Nucleus accumbens (tissue), 56 donors: Measurements from ENCODE around the gene SLC17A2.

ENCODE experiments used
- DNase-seq, 56 donors: peaks; one replicate each; lab custom pipeline; 2025; lab: John Stamatoyannopoulos, UW

Gene SLC17A2

DNA sequence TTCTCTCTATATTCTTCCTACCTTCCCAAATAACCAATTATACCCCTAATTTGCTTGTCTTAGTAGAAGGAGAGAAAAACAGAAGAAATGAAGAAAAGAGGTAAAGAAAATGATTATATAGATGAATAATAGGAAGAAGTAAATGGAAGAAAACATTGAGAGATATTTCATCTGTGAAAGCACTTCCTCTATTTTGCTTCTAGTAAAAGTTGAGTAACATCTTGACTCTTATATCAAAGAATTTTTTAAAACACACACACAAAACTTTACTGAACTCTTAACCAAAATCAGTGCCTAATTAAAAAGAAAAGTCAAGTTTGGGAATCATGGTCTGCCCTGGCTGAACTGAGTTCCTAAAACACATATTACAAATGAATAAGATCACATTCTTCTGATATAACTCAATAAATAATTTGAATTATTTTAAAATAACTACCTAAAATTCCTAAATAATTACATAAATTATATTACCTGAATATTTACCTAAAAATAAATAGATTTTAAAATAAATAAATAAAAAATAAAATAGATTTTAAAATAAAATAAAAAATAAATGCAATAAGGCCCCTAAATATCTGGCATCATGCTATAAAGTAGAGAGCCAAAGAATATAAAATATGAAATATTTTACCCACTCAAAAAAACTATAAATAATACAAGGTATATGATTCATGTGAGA, 8.8 kb downstream of the SLC17A2 start:
- no peak for DNase-seq

DNA sequence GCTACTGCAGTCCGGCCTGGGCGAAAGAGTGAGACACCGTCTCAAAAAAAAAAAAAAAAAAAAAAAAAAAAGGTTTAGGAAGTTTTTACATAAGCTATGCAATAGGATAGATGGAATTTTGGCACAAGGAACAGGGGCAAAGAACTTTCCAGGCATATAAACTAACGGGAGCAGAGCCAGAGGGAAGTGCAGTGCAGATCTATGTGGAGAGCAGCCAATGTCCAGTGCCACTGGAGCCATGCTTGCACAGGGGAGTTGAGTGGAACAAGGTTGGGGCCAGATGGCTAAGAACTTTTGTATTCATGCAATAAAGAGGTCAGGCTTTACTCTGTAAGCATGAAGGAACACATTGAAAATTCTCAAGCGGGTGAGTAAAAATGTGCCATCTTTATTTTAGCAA, 10.8 kb downstream of the SLC17A2 start:
- DNase-seq, result no peak

DNA sequence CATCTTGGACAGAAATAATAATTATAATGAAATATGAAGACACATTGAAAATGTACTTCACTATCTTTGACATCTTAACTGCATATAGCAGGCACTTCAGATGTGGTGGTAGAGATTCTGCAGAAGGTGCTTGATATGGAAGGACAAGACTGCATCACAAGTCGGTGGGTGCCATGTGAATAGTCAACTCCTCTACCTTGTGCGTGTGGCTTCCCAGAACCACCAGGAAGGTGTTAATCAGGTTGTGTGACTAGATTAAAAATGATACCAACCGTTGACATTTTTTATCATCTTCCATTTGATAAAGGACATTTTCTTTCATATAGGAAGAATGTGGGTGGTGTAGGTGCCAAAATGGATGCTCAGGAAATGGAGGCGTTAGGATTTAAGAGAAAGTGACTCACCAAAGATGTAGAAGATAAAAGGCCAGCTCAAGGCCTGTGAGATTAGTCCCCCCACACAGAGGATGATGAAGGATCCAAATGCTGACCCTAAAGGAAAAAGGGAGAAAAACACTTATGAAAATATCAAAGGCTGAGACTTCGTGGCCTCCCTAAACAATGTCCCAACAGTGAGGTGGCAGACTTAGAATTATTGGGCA, 12.3 kb downstream of the SLC17A2 start:
- DNase-seq, result no peak

DNA sequence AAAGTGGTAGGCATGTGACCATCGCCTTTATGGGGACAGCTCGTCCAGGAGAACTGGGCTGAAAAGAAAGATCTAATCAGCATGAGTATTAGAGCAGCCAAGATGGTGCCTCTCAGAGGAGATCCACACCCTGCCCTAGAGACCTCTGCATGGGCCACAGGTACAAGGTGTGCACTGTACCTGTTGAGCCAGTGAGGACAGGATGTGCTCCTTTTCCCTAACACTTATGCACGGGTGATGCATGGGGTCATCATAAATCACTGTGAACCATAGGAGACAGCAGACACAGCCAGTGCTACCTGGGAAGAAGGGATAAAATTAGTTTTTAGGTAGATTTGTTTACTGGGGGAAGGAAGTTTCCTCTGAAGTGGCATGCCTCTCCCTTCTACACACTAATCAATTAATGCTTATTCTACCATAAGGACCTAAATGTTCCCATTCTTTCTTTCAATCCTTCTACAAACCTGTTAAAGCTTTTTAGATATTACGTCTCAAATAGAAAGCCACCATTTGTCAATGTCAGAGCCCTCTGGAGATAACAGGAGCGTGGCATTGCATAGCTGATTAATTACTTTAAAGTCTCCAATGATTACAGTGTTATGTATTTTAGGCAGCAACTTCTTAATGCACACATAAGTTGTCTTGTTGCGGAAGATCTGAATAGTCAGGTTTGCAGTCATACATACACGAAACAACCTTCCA, 13.6 kb downstream of the SLC17A2 start:
- DNase-seq, result no peak

DNA sequence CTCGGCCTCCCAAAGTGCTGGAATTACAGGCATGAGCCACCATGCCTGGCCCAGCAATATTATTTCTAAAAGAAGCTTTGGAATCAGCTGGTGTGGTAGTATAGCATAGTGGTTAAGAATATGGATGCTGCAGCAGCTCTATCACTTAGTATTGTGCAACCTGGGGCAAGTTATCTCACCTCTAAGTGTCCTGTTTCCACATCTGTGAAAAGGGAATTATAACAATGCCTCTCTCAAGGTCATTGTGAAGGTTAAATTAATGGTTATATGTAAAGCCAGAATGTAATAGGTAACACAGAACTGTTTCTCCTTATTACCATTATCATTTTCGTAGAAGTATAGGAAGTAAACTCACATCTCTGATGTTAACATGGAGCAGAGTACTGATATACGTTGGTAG, 14.2 kb downstream of the SLC17A2 start:
- no peak for DNase-seq

DNA sequence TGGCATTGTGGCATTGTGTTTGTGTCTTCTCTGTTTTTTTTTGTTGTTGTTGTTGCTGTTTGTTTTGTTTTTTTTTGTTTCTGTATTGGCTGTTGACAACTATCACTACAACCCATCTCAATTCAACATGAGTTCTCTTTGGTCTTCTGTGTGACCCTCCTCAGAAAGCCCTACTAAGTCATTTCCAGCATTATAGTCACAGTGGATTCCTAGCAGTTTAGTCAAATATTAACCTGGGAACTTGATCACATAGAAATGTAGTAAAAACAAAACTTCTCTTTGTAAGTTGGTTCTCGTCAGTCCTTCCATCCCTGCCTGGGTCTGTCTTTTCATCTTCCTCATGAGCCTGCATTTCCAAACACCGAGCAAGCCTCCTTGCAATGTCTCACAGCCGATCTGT, 16.8 kb downstream of the SLC17A2 start:
- DNase-seq, result no peak

DNA sequence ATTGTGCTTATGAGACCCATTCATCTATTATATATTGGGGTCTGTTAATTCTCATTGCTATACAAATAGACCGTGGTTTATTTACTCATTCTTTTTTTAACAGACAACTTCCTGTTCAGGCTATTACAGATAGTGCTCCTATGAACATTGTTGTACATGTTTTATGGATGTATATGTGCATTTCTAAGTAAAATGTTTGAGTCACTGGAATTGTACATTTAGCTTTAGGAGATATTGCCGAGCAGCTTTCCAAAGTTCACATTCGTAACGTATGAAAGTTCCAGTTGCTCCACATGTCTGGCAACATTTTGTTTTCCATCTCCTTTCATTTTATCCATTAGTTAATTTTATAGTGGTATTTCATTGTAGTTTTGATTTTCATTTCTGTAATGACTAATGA, 19.1 kb downstream of the SLC17A2 start:
- no peak for DNase-seq

DNA sequence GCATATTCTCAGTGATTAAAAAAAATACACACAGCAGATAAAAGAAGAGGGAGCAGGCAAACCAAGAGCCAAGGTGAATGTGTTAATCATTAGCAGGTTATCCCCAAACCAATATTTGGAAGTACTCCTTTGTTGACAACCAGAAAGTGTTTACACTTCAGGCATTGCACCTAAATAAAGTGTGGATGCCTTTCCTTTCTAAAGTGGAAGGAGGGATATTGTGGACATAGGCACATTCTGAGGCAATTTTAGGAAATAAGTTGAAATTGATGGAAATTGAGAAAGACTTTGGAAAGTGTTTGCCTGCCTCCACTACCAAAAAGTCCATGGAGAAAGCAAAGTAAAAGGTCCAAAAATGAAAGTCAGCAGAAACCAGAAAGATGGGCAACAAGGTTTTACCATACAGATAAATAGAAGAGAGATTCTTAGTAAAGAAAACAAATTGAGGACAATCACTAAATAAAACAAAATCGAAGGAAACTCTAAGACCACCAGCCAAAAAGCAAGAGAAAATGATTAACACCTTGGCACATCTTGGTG, 22.9 kb downstream of the SLC17A2 start:
- no peak for DNase-seq

DNA sequence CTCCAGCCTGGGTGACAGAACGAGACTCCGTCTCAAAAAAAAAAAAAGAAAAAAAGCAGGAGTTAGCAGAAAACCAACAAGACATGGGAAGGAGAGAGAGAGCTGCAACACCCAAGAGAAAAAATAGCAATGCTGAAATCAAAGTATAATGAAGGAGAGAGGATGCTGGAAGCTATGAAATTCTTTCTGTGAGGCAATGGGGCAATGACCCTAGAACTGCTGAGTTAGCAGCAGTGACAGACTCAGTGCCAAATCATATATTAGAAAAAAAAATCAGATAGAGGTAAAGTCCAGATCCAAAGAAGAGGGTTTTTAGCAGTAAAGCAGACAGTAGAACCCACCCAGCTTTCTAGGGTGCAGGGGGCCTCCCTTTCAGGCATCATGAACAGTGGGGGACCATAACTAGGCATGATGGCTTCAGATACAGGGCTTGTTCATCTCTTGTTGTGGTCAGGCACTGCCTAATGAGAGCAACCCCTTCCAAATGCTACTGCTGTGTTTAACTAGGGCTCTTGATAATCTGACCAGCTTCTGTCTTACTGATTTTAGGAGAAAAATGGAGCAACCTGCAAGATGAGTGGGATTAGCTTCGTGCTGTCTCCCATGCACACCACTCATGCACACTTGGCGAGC, 26.9 kb downstream of the SLC17A2 start:
- no peak for DNase-seq

DNA sequence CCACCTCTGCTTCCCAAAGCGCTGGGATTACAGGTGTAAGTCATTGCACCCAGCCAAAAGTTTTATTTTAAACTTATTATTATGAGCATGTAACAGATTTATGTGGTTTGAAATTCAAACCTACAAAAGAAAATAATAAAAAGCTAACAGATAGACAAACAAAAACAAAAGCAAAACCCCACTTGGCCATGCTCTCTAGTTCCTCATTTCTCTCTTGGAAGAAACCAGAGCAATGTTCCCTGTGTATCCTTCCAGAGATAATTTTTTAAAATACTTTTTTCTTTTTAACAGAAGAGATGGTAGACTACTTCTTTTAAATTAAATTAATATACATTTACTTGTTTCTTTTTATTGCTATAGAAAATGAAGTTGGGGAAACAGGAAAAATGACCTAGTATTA, 28.4 kb downstream of the SLC17A2 start:
- DNase-seq, result no peak

DNA sequence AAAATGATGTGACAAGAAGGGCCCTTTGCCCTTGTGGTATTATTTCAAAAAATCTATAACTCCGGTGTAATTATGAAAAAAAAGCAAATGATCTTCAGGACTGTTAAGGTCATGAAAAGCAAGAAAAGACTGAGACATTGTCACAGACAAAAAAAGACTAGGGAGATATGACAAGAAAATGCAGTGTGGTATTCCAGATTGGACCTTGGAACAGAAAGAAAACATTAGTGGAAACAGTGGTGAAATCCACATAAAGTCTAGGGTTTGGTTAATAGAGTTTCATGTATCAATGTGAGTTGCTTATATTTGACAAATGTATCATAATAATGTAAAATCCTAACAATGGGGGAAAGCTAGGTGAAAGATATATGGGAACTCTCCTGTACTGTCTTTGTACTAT, 29.6 kb downstream of the SLC17A2 start:
- no peak for DNase-seq

DNA sequence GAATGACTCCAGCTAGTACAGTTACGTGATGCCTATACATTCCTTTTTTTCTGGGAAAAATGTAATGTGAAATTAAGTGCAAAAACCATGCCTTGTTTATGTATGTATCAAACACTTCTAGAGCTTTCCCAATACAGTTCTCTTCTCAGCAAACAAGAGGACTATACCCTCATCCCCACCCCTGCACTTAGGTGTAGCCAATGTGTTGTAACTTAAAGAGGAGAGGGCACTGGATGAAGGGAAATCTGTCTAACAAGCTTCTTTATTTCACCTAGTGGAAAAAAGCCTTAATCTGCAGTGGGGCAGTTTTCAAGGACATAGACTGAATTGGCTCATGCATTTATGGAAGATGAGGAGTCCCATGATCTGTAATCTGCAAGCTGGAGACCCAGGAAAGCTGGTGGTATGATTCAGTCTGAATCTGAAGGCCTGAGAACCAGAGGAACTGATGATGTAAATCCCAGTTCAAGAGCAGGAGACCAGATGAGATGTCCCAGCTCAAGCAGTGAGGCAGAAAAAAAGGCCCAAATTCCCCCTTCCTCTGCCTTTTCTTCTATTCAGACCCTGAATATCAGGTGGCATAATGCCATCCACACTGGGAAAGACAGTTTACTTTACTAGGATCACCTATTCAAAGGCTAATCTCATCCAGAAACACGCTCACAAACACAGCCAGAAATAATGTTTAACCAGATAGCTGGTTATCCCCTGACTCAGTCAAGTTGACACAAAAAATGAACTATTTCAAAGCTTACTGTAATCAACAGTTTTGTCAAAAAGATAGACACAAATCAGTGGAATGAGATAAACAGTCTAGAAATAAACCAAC, 30.7 kb downstream of the SLC17A2 start:
- DNase-seq, result no peak

DNA sequence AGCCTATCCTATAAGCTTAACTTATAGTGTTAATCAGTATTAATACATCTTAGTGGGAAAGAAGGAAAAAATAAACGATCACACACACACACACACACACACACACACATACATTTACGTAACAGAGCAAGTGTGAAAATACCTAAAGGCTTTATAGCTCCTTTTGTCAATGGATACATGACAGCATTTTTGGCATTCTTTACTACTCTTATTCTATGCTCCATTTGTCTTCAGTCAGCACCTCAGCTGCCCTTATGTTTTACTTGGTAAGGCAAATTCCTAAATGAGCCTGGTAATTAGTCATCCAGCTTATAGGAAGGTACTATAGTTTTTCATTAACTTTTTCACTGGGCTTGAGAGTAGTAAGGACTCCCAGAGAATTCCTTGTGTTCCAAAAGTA, 31.4 kb downstream of the SLC17A2 start:
- no peak for DNase-seq

DNA sequence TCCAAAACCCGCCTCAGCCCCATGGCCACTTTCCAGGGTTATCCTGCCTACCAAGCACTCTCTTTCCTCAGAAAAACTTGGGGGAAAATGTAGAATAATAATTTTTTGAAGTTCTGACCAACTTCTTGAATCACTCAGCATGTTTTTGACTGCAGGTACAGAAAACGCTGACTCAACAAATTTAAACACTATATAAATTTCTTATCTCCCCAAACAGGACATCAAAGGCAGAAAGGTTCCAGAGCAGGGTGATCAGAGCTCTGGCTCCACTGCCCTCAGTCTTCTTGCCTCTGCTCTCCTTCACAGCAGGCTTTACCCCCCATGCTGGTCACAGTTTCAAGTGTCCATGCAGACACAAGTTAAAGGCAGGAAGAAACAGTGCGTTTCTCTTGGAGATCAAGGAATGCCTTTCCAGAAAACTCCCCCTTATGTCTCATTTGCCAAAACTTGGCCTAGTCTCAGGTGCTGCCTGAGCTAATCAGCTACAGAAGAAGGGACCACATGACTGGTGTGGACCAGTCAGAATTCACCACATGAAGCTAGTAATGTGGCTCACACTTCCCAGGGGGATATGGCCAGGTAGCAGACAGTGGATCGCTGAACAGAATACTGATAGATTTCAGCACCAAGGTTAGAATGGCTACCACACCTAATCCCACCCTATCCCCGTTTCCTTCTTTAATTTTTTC, 32.1 kb downstream of the SLC17A2 start:
- no peak for DNase-seq

DNA sequence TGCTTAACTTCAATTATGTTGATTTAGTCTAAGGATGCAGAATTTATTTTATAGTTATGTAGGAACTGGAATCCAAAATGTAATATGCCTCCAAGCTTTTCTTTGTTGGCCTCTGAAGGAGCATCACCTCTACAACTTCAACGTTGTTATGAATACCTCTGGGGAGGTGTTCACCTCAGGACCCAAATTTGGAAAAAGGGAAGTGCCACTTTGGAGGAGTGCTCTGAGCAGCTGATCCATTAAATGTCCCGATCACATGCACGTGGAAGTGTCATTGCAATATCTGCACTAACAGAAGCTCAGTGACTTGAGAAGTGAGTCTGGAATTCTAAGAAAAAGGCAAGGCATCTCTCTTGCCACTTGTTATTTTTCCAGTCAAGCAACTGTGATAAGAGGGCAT, 34.2 kb downstream of the SLC17A2 start:
- DNase-seq, result no peak

DNA sequence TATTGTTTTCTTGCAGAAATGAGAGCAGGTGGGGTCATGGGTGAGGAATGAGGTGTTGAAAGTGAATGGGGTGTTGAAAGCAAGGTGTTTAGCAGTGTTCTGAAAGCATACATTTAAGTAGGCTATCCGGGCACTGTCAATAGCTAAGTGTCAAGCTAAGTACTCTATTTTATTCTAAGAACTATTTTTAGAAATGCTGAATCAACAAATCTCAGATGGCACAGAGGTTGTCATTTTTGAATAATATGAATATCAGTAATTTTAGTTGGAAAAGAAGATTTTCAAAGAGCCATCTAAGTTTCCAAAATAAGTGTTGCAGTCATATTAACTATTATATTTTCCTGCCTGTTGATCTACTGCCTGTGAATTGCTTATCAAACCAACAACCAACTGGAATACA, 34.7 kb downstream of the SLC17A2 start:
- no peak for DNase-seq

DNA sequence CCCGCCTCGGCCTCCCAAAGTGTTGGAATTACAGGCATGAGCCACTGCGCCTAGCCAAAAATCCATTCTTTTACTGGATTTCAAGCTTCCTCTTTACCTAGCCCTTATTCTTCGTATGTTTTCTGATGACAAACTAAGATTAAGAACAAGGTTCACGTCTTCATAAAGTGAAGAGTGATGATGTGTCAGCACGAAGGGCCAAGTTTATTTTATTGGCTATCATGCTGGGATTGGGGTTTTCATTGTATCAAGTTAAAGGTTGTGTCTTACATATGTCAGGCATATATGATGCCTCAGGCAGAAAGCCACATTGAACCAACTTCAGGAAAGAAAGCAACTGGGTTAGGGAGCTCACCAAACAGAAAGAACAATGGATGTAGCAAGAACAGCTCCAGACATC, 36.7 kb downstream of the SLC17A2 start:
- no peak for DNase-seq

DNA sequence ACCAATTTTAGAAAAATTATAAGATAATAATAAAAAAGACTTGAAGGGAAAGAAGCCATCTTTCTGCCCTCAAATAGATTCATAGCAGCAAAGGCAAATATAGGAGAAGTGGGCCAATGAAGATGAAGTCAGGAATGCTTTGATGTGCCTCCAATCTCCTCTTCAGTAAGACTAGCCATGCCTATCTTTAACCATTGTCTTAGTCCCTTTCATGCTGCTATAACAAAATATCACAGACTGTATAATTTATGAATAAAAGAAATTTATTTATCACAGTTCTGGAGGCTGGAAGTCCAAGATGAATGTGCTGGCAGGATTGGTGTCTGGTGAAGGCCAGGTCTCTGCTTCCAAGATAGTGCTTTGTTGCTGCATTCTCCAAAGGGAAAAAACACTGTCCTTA, 37.6 kb downstream of the SLC17A2 start:
- DNase-seq, result no peak

DNA sequence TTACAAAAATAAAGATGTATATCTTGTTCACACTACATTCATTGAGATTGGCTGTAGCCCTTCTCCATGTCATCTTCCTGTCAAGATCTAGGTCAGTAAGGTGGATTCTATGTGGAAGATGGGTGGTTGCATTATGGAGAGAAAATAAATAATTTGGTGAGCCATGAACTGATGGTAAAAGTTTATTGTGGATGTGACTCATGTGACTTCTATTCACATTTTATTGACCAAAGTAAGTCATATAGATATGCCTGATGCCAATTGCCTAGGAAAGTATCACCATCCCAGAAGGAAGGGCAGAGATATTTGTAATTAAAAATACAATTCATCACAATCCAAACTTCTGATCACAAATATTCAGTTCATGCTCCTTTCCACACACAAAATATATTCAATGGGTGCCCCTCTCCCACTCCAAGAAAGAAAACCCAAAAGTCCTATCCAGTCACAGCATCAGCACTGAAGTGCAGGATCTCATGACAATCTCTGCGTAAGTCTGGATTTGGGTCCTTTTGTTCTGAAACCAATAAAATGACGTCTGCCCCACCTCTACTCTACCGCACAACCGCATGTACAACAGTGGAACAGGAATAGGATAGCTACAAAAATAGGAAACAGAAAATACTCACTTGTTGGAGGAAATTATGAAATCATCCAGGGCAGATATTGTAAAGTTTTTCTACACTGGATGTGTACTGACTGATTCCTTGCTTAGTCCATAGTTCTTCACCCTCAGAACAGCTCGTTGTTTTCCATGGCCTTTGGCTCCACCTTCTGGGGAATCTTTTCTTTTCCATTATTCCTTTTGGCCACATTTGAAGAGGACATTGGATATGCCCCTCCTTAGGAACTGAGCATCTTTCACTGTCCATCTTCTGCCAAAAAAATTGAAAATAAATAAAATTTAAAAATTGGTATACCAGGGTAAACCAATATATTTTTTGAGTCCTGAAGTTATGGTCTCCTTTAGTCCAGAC, 40.3 kb downstream of the SLC17A2 start:
- peak in 15 of 56 donors; percentile 0 to 44 (median 2) for DNase-seq
